Activated CD4-positive, alpha-beta T cell treated with anti-CD3 and anti-CD28 coated beads for 24 hours (primary cell): ENCODE data around the gene EVX2.

Source experiments
- DNase-seq, 2 donors: peaks; one replicate each; pipeline ENCODE4 v3.0.0-alpha.2; 2020; ENCODE audit warnings: low read depth in 2 of 2

Gene EVX2

DNA sequence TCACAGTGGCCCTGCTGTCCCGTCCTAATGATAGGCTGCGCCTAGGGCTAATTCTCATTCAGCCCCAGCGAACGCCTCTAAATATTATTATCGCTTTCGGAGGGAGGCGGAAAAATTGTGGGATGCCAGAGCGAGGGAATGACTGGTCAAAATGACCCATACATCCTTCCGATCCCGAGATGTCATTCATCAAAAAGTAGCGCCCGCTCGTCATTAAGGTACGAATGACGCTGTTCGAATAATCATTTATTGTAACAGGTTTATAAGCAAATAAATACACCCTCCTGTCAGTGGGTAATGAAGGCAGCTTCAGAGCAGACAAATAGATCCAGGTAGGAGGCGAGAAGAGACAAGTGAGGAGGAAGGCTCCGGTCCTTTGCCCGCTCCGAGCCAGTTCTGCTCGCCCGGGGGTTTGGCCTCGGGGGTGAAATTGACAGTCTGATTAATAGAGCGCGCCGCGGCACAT is at the start of gene EVX2:
Gene EVX2 (minus strand): TSS at position 167 of the 466 bp plus-strand sequence. CDS start 186 bp downstream, outside the sequence.
- DNase-seq = no peak

DNA sequence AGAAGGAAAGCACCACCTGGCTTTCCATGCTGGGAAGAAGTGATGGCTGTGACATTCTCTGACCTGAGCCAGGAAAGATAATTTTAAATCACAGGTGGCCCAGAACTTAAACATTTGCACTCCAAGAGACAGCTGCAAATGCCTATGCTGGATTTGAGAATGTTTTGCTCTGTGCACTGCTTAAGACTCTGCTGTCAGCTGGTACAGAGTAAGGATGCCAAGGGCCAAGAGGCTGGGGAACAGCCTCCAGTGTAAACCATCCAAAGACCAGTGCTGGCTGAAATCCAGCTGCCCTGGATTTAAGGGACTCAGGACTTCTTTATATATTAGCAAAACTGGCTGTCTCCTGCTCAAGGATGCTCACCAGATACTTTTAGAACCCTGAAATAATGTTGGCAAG is 49.6 kb upstream of the EVX2 start:
- DNase-seq = no peak

DNA sequence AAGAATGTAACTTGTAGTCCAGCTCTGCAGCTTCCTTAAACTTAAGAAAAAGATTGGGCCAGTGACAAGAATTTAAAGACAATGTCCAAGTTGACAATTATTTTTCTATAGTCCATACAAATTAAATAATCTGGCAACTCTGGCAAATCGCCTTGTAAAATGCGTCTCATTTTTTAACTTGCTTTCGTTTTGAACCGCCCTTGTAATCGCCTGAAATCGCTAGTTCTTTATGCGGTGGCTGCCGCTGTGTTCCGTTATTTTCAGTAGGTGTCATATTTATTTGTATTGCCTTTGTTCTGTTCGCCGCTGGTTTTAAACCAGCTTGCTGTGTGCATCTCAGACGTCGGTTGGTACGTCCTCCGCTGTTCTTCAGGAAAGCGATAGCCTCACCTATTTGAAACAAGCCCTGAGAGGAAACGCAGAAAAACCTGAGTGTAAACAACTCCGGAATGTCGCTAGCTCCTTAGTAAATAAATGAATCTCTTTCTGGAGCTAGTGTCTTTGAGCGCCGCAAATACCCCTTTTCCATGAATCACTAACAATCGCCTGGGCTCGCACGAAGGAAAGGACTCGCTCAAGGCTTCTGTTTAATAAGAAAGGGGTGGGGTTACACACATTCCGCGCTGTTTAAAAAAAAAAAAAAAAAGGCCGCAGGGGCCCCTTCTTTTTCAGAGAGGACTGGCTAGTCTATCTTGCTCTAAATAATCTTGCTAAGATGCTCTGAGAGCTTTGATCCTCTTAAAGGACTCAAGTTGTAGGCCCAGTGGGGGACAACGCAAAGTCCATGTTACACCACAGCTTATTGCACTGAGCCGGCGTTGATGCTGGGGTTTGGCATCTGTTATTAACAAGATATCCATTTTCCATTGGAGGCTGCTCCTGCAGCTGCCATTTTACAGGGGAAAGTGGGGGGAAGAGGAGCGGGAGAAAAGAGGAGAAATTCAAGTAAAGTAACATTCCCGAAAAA is 48.7 kb upstream of the EVX2 start:
- DNase-seq = no peak

DNA sequence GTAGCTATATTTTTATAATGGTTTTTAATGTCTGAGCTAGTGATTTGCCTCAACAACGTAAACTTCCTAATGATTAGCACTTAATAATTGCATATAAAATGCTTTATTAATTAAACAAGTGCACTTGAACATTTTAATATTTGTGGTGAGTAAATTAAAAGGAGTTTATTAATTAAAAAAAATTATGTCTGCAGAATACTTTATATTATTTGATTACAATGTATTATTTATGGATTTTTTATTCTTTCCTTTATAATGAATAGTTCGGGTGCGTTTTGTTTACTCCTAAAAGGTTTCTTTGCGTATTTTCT is 48.0 kb upstream of the EVX2 start:
- DNase-seq = no peak

DNA sequence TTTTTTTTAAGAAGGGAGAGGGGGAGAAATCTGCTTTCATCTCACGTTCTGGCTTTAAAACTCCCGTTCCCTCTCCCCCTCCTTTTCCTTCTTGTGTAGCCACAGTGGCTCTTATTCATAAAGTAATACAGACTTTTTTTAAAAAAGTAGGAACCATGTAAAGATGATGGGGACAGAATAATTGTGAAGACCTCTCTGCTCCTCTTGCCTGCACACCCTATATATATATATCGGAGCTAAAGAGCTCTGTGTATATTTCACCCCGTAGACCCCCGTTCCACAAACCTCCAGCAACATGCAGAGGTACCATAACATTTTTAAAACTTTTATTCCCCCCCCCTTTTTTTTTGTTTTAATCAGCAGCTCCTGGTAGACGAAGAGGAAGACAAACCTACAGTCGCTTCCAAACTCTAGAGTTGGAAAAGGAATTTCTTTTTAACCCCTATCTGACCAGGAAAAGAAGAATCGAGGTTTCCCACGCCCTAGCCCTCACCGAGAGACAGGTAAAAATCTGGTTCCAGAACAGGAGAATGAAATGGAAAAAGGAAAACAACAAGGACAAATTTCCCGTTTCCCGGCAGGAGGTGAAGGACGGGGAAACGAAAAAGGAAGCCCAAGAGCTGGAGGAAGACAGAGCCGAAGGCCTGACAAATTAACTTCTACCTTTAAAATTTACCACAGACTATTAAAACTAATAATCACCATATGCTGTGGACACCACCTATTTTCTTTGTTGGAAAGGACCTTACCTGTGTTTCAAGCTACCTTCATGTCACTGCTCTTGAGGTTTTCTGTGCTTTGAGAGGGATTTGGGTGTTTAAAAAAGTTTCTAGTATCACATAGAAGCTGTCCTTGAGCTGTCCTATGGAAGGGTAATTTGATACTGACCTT is 47.4 kb upstream of the EVX2 start:
- no peak for DNase-seq

DNA sequence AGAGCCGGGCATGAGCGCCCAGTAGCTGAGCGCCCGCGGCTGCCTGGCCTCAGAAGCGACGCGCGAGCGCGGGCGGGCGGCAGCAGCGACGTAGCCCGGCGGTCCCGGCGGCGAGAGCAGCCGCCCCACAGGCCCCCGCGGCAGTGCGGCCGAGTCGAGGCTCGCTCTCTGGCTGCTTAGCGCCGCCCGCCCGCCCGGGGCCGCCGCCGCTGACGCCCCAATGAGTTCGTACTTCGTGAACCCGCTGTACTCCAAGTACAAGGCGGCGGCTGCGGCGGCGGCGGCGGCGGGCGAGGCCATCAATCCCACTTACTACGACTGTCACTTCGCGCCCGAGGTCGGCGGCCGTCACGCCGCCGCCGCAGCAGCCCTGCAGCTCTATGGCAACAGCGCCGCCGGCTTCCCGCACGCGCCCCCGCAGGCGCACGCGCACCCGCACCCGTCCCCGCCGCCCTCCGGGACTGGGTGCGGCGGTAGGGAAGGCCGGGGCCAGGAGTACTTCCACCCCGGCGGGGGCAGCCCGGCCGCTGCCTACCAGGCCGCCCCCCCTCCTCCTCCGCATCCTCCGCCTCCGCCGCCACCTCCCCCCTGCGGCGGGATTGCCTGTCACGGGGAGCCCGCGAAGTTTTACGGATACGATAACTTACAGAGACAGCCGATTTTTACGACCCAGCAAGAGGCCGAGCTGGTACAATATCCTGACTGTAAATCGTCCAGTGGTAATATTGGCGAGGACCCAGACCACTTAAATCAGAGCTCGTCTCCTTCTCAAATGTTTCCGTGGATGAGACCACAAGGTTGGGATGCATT is 46.6 kb upstream of the EVX2 start:
- DNase-seq = no peak

DNA sequence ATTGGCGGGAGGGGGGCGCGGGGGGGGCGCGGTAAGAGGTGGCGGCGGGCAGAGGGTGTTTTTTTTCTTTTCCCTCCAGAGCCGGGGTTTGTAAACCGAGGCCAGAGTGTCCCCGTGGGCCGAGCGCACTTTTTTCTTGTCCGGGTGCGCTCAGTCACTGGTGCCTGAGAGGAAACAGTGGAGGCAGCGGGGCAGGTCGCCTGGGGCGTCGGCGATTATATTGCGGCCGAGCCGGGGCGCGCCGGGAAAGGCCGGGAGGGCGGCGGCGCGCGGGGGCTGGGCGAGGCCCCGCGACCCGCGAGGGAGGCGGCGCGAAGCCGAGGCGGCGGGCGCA is 46.0 kb upstream of the EVX2 start:
- no peak for DNase-seq

DNA sequence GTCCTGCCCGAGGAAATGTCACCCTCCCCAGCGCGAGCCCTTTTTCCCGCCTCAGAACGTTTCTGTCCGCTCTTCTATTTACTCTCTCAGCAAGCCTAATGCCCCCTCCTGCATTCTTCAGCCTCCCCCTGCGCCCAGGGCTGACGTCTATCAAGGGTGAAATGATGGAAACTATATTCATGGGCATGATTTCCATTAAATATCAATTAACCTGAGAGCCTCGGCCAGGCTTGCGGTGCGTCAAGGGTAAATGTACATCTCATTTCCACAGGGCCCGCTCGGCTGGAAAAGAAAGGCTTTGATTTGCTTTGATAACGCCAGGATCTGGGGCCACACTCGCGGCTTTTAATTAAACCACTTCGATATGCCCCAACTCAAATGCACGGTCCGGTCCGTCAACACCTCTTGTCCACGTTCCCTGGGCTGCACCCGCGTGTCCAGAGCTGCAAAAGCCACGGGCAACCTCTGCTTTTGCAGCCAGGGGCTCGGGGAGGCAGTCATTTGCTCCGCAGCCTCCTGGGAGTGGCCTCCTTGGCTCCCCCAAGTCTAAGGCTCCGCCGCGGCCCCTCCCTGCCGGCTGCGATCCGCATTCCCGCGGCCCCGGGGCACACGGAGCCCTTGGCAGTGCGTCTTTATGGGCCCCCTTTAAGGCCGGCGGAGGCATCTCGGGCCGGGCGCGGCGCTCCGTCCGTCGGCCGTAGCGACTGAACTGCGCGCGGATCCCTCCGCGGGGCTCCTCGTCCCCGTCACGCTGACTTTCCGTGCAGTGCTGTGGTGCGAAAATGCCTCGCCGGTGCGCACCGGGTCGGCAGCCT is 45.4 kb upstream of the EVX2 start, which contains the start of gene HOXD8:
Gene HOXD8 (plus strand): TSS at position 724 of the 815 bp plus-strand sequence. CDS start 662 bp downstream, outside the sequence.
- DNase-seq = no peak

DNA sequence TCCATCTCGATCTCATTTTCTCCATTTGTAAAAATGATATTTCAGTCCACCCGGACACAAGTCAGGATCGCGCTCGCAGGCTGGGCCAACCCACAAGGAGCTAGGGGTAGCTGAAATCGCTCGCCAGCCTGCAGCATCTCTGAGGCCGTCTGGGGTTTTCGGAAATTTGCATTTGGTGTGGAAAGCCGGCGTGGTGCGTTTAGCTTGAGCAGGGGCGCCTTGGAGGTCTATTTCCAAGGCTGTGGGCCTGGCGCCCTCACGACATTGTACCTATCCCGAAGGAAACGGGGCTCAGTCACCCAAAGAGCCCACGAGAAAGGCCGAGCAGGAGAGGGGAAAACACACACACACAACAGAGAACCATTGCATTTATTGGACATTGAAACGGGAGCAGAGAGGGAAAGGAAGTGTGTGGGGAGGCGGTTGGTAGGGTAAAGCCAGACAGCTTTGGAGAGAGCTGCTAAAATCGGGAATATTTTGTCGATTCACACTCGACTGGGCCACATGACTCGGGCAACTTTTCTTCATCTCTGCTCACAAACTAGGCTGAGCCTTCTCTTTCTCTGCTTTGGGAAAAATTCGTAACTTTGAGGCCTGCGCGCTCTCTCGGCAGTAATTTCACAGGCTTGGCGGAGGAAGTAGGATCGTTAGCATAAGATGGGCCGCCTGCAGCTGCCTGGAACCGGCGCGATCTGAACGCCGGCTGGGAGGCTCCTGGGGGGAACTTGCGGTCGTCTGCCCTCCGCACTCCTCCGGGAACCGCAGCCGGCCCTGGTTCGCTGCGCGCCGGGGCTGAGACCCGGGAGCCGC is 44.6 kb upstream of the EVX2 start:
- DNase-seq = no peak

DNA sequence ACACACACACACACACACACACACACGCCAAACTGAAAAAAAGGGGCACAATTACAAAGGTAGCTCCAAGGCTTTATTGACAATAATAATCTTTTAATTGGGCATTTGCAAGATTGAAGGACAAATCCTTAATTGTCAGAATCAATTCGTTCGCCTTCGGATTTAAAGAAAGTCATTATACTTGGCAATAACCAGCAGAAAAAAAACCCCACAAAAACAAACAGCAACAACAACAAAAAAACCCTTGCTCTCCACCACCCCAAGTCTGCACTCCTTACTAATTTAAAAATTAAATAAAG is 44.0 kb upstream of the EVX2 start:
- DNase-seq = no peak

DNA sequence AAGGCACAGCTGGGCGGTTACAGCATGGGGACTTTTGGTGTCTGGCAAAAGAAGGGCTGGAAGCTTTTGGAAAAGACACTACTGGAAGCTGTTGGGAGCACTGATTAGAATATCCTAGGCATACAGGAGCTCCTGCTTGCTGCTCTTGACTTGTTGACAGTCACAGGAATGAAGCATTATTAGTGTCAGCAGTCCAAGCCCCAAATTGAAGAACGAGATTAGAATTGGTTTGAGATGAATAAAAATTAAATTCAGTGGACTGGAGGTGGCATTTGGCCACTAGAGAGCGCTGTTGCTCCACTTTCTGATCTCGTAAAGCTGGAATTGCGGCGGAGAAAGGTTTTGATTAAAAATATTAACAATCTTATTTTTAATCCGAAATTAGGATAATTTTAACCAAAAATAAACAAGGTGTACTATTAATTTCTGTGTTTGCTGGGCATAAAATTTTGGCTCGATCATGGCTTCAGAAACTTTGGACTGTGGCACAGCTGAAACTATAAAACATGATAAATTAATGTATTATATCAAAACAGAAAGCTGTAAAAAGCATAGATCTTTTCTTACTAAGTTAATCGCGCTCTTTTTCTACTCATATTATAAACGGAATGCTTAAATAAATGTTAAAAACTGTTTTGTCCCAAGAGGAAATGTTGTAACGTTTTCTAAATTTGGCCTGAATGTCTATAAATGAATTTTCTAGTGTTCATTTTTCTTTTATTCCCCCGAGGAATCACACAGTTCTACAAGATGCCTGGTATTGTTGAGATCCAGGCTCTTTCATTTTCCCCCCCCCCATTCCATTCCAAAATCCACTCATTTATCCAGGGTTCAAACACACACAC is 43.4 kb upstream of the EVX2 start:
- DNase-seq = peak; percentile 59 to 60

DNA sequence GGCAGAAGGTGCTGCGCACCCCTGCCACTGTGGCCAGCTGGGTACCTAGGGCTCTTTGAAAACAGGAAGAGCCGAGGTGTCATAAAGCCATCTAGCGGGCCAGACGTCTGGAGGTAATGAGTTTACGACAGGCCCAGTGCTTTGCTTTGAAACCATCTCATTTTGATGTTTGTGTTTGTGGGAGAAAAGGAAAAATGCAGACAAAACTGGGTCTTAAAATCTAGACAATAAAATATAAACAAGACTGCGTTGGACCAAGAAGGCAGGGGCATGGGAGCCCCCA is 42.0 kb upstream of the EVX2 start:
- DNase-seq = no peak

DNA sequence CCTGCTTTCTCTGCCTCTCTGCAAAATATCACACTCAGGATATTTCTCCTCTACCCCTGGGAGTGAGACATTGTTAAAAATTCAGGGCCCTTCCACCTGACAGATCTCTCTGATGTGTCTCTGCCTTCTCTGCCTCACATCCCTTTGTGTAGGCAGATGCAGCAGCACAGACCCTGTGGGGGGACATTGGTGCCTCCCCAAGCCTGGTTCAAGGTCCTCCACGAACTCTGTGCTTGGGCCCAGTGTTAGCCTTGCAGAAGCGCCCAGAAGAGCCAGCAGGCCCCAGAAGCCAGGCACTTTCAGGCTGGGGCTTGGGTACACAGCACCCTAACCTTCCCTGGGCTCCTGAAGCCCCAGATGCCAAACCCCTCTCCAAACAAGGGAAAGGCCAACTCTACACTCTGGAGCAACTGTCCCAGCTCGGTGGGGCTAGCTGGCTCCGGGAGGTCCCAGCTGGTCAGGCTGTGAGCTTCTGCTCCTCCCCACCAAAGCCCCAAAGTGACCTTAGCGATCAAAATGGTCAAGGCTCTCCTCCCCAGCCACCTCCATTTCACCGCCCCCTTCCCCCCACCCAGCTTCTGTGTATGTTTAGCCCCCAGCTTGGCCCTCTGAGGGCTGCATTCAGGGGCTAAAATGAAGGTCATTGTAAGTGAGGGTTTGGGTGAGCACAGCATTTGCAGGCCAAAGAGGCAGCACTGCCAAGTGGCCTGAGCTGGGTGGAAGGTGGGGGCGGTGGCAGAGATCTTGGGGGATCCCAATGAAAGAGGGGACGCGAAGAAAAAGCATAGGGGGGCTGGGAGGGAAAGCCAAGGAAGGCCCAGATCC is 41.4 kb upstream of the EVX2 start:
- DNase-seq = no peak

DNA sequence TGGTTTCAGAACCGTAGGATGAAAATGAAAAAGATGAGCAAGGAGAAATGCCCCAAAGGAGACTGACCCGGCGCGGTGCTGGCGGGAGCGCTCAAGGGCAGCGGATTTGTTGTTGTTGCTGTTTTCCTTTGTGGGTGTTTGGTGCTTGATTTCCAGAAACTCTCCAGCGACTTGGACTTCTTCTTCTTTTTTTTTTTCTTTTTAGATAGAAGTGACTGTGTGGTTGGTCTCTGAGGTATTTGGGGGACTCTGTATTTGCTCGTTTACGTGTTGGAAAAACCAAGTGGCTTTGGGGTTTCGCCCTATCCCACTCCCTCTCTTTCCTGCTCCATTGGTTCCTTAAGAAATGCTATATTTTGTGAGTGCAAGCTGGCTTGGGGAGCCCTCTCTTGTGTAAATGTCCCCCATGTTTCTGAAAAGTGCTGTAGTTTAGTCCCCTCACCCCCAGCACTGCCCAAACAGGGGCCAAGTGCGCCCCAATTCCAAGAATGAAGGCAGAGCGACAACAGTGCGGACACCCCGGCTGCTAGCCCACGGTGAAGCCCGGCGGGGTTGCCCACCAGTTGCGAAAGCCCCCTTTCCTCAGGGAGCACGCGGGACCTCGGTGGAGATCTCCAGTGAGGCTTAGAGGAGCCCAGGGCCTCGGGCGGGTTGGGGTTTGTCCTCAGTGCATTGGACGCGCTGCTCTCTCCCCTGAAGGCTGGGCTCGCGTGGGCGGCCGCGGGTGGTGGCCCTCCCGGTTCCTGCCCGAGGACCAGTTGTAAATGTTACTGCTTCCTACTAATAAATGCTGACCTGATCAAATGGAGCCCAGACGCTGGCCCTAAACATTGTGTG is 40.6 kb upstream of the EVX2 start:
- no peak for DNase-seq

DNA sequence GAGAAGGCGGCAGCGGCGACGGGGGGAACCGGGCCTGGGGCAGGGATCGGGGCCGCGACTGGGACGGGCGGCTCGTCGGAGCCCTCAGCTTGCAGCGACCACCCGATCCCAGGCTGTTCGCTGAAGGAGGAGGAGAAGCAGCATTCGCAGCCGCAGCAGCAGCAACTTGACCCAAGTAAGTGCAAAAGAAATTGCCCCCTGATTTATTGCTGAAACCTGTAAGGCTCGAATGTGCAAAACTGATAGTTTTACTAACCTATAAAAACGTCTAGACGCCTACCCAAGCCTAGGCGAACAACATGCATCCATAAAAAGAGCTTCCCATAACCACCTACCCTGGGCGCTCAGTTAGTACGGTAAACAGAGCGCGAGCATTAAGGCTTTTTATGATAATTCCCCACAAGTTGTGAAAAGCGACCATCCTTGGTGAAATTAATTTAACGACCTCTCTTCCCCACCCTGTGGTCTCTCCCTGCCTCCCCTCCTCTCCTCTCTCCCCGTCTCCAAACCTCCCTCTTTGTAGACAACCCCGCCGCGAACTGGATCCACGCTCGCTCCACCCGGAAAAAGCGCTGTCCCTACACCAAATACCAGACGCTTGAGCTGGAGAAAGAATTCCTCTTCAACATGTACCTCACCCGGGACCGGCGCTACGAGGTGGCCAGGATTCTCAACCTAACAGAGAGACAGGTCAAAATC is 39.8 kb upstream of the EVX2 start:
- DNase-seq = no peak

DNA sequence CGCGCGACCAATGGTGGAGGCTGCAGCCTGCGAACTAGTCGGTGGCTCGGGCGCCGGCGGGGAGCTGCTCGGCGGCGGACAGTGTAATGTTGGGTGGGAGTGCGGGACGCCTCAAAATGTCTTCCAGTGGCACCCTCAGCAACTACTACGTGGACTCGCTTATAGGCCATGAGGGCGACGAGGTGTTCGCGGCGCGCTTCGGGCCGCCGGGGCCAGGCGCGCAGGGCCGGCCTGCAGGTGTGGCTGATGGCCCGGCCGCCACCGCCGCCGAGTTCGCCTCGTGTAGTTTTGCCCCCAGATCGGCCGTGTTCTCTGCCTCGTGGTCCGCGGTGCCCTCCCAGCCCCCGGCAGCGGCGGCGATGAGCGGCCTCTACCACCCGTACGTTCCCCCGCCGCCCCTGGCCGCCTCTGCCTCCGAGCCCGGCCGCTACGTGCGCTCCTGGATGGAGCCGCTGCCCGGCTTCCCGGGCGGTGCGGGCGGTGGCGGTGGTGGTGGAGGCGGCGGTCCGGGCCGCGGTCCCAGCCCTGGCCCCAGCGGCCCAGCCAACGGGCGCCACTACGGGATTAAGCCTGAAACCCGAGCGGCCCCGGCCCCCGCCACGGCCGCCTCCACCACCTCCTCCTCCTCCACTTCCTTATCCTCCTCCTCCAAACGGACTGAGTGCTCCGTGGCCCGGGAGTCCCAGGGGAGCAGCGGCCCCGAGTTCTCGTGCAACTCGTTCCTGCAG is 39.1 kb upstream of the EVX2 start, which contains the start of gene HOXD9:
Gene HOXD9 (plus strand): TSS at position 37 of the 728 bp plus-strand sequence. CDS start 50 bp downstream, at position 87.
- DNase-seq = no peak
